B cell (primary cell): ENCODE data around the gene RASAL3. TPM values are rescaled to one million over a fixed set of nuclear protein-coding genes. Genes with fewer than 3 reads are reported as not detected.

Source experiments
- ATAC-seq: fragments of 200-7000 bp; cut with Tn5 transposase; one replicate; pipeline ENCODE4 v1.10.0; 2021; ENCODE audit warnings: low read depth, mild to moderate bottlenecking, moderate number of reproducible peaks, moderate library complexity
- CTCF ChIA-PET: fragments of 350-600 bp; sonication (Branson Sonifier 250); formaldehyde crosslinking; loops from one replicate; lab custom pipeline; 2021; ENCODE audit warnings: antibody characterized with exemption, inconsistent platforms; lab: Charles Lee
- POLR2A ChIA-PET: fragments of 350-600 bp; sonication (Branson Sonifier 250); formaldehyde crosslinking; loops from one replicate; lab custom pipeline; 2021; ENCODE audit warnings: antibody characterized with exemption; lab: Charles Lee
- DNase-seq: peaks from one replicate; pipeline ENCODE4 v3.0.0; 2013
- H2AFZ ChIP-seq: 2 replicates; pipeline ENCODE4 v1.6.1; 2012; ENCODE audit warnings: mild to moderate bottlenecking, low read depth, low read length; ENCODE audit not compliant: insufficient read depth, poor library complexity, severe bottlenecking
- H3K27ac ChIP-seq, 2 donors: 1 replicate in 1 of 2; 2 replicates in 1 of 2; pipeline ENCODE4 v1.5.1; 2012 to 2013; ENCODE audit warnings: low read length in 2 of 2, mild to moderate bottlenecking in 2 of 2, moderate library complexity in 1 of 2
- H3K27me3 ChIP-seq, 4 experiments: fragments of 200-600 bp in 1 of 4; sonication (generic) in 1 of 4; replicated peaks in 1 of 4; 1 replicate in 2 of 4; 2 replicates in 2 of 4; pipeline versions ENCODE4 v1.6.1 to v1.7.0; 2013 to 2016; ENCODE audit warnings: low read length in 3 of 4, mild to moderate bottlenecking in 2 of 4, mixed read lengths in 1 of 4, moderate library complexity in 1 of 4; ENCODE audit not compliant: insufficient read depth in 4 of 4, control insufficient read depth in 3 of 4; ENCODE audit errors: control extremely low read depth in 1 of 4
- H3K36me3 ChIP-seq, 2 experiments: replicated peaks in 1 of 2; 1 replicate in 1 of 2; 2 replicates in 1 of 2; pipeline versions ENCODE4 v1.6.1 to v1.7.1; 2013; ENCODE audit warnings: low read length in 1 of 2; ENCODE audit not compliant: insufficient read depth in 2 of 2, control insufficient read depth in 1 of 2; ENCODE audit errors: control extremely low read depth in 1 of 2, extremely low read depth in 1 of 2
- H3K4me1 ChIP-seq, 2 donors: fragments of 200-600 bp in 1 of 2; sonication (generic) in 1 of 2; 1 replicate in 1 of 2; 2 replicates in 1 of 2; pipeline versions ENCODE4 v1.5.1 to v1.6.1; 2013 to 2017; ENCODE audit warnings: low read length in 2 of 2; ENCODE audit not compliant: control insufficient read depth in 2 of 2, insufficient read depth in 2 of 2
- H3K4me2 ChIP-seq: replicated peaks from 2 replicates; pipeline ENCODE3; 2012; ENCODE audit warnings: mild to moderate bottlenecking, low read depth, low read length; ENCODE audit not compliant: poor library complexity, severe bottlenecking
- H3K4me3 ChIP-seq, 5 experiments: fragments of 200-600 bp in 1 of 5; sonication (generic) in 1 of 5; 1 replicate in 3 of 5; 2 replicates in 2 of 5; pipeline versions ENCODE4 v1.5.1 to v1.7.0; 2011 to 2016; ENCODE audit warnings: low read length in 4 of 5, mild to moderate bottlenecking in 4 of 5, low read depth in 2 of 5, control low read depth in 1 of 5, moderate library complexity in 1 of 5; ENCODE audit not compliant: insufficient read depth in 1 of 5; ENCODE audit errors: control extremely low read depth in 1 of 5, extremely low read depth in 1 of 5
- H3K79me2 ChIP-seq: fragments of 200-600 bp; sonication (generic); one replicate; pipeline ENCODE4 v1.6.0; 2016; ENCODE audit warnings: low read length; ENCODE audit not compliant: control insufficient read depth, insufficient read depth
- H3K9ac ChIP-seq: fragments of 200-600 bp; sonication (generic); 2 replicates; pipeline ENCODE4 v1.6.1; 2017; ENCODE audit warnings: mild to moderate bottlenecking, low read length, moderate library complexity
- H3K9me3 ChIP-seq, 3 donors: one replicate each; pipeline versions ENCODE4 v1.6.1 to v1.7.1; 2013; ENCODE audit warnings: low read length in 2 of 3; ENCODE audit not compliant: control insufficient read depth in 2 of 3, insufficient read depth in 1 of 3; ENCODE audit errors: control extremely low read depth in 1 of 3
- H4K20me1 ChIP-seq: 2 replicates; pipeline ENCODE4 v1.6.0; 2012; ENCODE audit warnings: mild to moderate bottlenecking, low read length; ENCODE audit not compliant: insufficient read depth, control insufficient read depth, poor library complexity, severe bottlenecking
- H3K27ac Mint-ChIP-seq: one replicate; pipeline ENCODE4 v1.8.0; 2021; ENCODE audit warnings: mixed read lengths
- H3K27me3 Mint-ChIP-seq: one replicate; pipeline ENCODE4 v1.8.0; 2021; ENCODE audit warnings: mixed read lengths
- H3K4me1 Mint-ChIP-seq: one replicate; pipeline ENCODE4 v1.8.0; 2021; ENCODE audit warnings: mixed read lengths
- H3K4me3 Mint-ChIP-seq: one replicate; pipeline ENCODE4 v1.8.0; 2021; ENCODE audit warnings: mixed read lengths
- H3K9me3 Mint-ChIP-seq: one replicate; pipeline ENCODE4 v1.8.0; 2022; ENCODE audit warnings: mixed read lengths; ENCODE audit not compliant: insufficient read depth
- EZH2 ChIP-seq: IDR thresholded peaks from 2 replicates; pipeline ENCODE4 v1.6.1; 2012; ENCODE audit warnings: borderline replicate concordance, low read depth, mild to moderate bottlenecking, moderate library complexity, low read length; ENCODE audit not compliant: insufficient read depth, poor library complexity, severe bottlenecking
- WGBS: methylation state at CpG from one replicate; pipeline ENCODE4 v1.1.5; 2013; ENCODE audit warnings: missing lambda C conversion rate; ENCODE audit not compliant: insufficient coverage; 5-methylcytosine and 5-hydroxymethylcytosine counted together
- intact Hi-C: fragments of 100-400 bp; cut with micrococcal nuclease; formaldehyde crosslinking; loops from one replicate; pipeline ENCODE4 v1.10.0; 2022
- polyA plus RNA-seq: library from polyadenylated mRNA; depleted of rRNA; stranded (reverse); fragments of >200 nt; gene quantifications from 2 replicates; pipeline ENCODE4 v1.2.3, GENCODE V29; 2012
- total RNA-seq, 2 donors: library from RNA; stranded (reverse); fragments of 120-200 nt in 1 of 2; gene quantifications; 1 replicate in 1 of 2; 2 replicates in 1 of 2; pipeline versions ENCODE4 v1.2.3 to v1.2.4, GENCODE V29; 2013 to 2022
- TF ChIP-seq, protein P1 (sequence below): fragments of 200-600 bp; IDR thresholded peaks from one replicate; pipeline ENCODE4 v1.8.0; 2022; ENCODE audit warnings: antibody characterized with exemption, mild to moderate bottlenecking

The RASAL3 gene
- total and polyA plus RNA-seq, 2 donors (not counting 1 experiment from before 2014, with no cell fraction given), result 95.3 to 154 TPM

DNA sequence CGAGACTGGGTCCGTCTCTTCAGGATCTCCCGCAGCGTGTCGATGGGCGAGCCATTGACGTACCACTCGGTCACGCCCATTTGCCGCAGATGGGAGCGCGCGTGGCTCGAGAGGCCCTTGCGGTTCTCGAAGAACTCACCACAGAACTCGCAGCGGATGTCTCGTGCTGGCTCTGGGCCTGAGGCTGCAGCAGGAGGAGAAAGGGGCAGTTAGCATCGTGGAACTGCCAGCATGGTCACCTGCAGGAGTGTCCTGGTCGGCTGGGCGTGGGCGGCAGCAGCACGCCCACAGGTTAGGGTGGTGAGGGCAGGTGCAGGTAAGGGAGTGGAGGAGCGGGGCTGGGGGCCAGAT, 37.0 kb downstream of the RASAL3 start:
- no peak overlapping the region for H3K27ac Mint-ChIP-seq
- peaks cover 50% of the 10 kb centered on the region for H4K20me1 ChIP-seq
- TF ChIP-seq EZH2, result no peak
- TF ChIP-seq, protein P1, sequence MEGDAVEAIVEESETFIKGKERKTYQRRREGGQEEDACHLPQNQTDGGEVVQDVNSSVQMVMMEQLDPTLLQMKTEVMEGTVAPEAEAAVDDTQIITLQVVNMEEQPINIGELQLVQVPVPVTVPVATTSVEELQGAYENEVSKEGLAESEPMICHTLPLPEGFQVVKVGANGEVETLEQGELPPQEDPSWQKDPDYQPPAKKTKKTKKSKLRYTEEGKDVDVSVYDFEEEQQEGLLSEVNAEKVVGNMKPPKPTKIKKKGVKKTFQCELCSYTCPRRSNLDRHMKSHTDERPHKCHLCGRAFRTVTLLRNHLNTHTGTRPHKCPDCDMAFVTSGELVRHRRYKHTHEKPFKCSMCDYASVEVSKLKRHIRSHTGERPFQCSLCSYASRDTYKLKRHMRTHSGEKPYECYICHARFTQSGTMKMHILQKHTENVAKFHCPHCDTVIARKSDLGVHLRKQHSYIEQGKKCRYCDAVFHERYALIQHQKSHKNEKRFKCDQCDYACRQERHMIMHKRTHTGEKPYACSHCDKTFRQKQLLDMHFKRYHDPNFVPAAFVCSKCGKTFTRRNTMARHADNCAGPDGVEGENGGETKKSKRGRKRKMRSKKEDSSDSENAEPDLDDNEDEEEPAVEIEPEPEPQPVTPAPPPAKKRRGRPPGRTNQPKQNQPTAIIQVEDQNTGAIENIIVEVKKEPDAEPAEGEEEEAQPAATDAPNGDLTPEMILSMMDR, result no peak
- H3K9me3 ChIP-seq, result peaks cover 0 to 9% (median 0%) of the 10 kb centered on the region in 3 donors
- H3K4me1 ChIP-seq, result peaks cover 19 to 22% of the 10 kb centered on the region in 2 donors
- H3K27me3 Mint-ChIP-seq, result no peaks in the 10 kb centered on the region
- no peak for DNase-seq
- peaks cover 37% of the 10 kb centered on the region for H3K79me2 ChIP-seq
- no peak overlapping the region for H3K27ac ChIP-seq
- no peak overlapping the region for H3K4me3 ChIP-seq
- H2AFZ ChIP-seq, result no peak overlapping the region
- ChIA-PET CTCF (no interaction called here), POLR2A (no interaction called here)
- no peak overlapping the region for H3K4me2 ChIP-seq
- intact Hi-C loops, result no loop called here
- H3K36me3 ChIP-seq, result peaks cover 2 to 42% of the 10 kb centered on the region in 2 experiments
- ATAC-seq, result no peak
- no peaks in the 10 kb centered on the region for H3K27me3 ChIP-seq
- H3K4me3 Mint-ChIP-seq, result no peak overlapping the region
- H3K4me1 Mint-ChIP-seq, result peaks cover 21% of the 10 kb centered on the region
- H3K9ac ChIP-seq, result no peak overlapping the region
- H3K9me3 Mint-ChIP-seq, result no peaks in the 10 kb centered on the region
- 97% methylated on average over 25 of the region's 25 CpGs for WGBS

DNA sequence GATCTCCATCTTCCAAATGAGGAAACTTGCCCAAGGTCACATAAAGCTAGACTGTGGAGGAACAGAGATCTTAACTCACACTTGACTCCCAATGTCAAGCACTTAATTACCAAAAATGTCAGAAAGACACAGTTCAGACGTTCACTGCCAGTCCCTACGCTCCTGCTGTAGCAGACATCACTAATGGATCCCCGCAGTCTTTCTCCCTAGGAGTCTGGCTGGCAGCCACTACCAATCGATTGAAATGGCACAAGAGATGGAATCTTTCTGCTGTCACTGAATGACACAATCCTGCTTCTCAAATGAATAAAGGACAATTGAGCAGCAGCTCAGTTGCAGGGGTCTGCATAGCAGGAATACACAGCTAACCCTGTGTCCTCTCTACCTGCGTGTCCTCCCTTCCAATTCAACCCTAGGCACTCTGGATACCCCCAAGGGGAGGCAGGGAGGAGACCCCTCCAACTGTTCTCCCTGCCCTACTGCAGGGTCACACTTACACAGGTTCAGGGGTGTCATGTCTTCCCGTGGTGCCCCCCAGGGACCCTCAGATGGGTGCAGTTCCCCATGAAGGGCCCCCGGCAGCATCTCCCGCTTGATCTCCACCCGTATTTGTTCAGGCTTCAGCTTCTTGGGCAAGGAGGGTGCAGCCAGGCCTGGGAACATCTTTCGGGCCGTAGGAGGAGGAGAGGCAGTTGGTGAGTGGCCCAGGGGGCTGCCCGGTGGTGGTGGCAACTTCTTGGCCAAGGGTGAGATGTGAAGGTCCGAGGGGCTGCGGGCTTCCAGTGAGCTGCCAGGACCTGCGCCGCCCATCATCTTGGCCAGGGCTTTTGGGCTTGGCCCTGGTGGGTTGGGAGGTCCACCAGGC, 37.6 kb downstream of the RASAL3 start:
- Histone ChIP-seq H3K36me3 (peaks cover 2 to 42% of the 10 kb centered on the region in 2 experiments), H3K9ac (no peak overlapping the region), H3K27me3 (no peaks in the 10 kb centered on the region), H3K79me2 (peaks cover 32% of the 10 kb centered on the region), H3K4me2 (no peak overlapping the region), H3K4me1 (peaks cover 16 to 18% of the 10 kb centered on the region in 2 donors), H2AFZ (no peak overlapping the region), H4K20me1 (peaks cover 45% of the 10 kb centered on the region), H3K9me3 (peaks cover 0 to 9% (median 0%) of the 10 kb centered on the region in 3 donors), H3K4me3 (no peak overlapping the region), H3K27ac (no peak overlapping the region)
- intact Hi-C loops, result no loop called here
- Mint-ChIP-seq H3K4me3 (no peak overlapping the region), H3K9me3 (no peaks in the 10 kb centered on the region), H3K27me3 (no peaks in the 10 kb centered on the region), H3K4me1 (peaks cover 17% of the 10 kb centered on the region), H3K27ac (no peak overlapping the region)
- ATAC-seq (no peak), DNase-seq (no peak)
- CTCF ChIA-PET, result no interaction called here
- 97% methylated on average over 16 of the region's 16 CpGs for WGBS
- TF ChIP-seq EZH2, result no peak
- TF ChIP-seq, protein P1, result no peak
- POLR2A ChIA-PET, result no interaction called here
